Spleen (tissue), 11 donors: ENCODE data around the gene SIM2. TPM values are rescaled to one million over a fixed set of nuclear protein-coding genes. Genes with fewer than 3 reads are reported as not detected.

Experiments used
- DNase-seq: peaks from one replicate; pipeline ENCODE4 v3.0.0-alpha.2; 2020
- H3K27ac ChIP-seq, 8 donors: fragments of 200-600 bp; sonication (generic) in 7 of 8; 1 replicate in 4 of 8; 2 replicates in 4 of 8; pipeline versions ENCODE4 v1.5.0 to v1.8.0; 2016 to 2021; ENCODE audit warnings: inconsistent platforms in 4 of 8, mild to moderate bottlenecking in 4 of 8, moderate library complexity in 1 of 8
- H3K27me3 ChIP-seq, 7 donors: fragments of 200-600 bp; sonication (generic) in 6 of 7; replicated peaks in 1 of 7; 1 replicate in 4 of 7; 2 replicates in 3 of 7; pipeline versions ENCODE4 v1.5.0 to v1.8.0; 2016 to 2021; ENCODE audit warnings: inconsistent platforms in 3 of 7, mild to moderate bottlenecking in 1 of 7
- H3K36me3 ChIP-seq, 6 donors: fragments of 200-600 bp; sonication (generic) in 5 of 6; 1 replicate in 4 of 6; 2 replicates in 2 of 6; pipeline versions ENCODE4 v1.5.0 to v1.8.0; 2016 to 2021; ENCODE audit warnings: inconsistent platforms in 2 of 6
- H3K4me1 ChIP-seq, 6 donors: fragments of 200-600 bp; sonication (generic) in 5 of 6; 1 replicate in 3 of 6; 2 replicates in 3 of 6; pipeline versions ENCODE4 v1.5.0 to v1.8.0; 2016 to 2021; ENCODE audit warnings: inconsistent platforms in 3 of 6
- H3K4me3 ChIP-seq, 8 donors: fragments of 200-600 bp; sonication (generic) in 7 of 8; 1 replicate in 4 of 8; 2 replicates in 4 of 8; pipeline versions ENCODE4 v1.5.0 to v1.8.0; 2016 to 2021; ENCODE audit warnings: inconsistent platforms in 4 of 8, mild to moderate bottlenecking in 4 of 8, moderate library complexity in 2 of 8
- H3K9me3 ChIP-seq, 8 donors: fragments of 200-600 bp; sonication (generic) in 7 of 8; 1 replicate in 4 of 8; 2 replicates in 4 of 8; pipeline versions ENCODE4 v1.5.0 to v1.8.0; 2016 to 2021; ENCODE audit warnings: inconsistent platforms in 4 of 8
- CTCF ChIP-seq, 11 experiments: fragments of 200-600 bp in 7 of 11; fragments of 450-650 bp in 4 of 11; sonication (generic) in 4 of 11; IDR thresholded peaks in 8 of 11; conservative IDR thresholded peaks in 3 of 11; 1 replicate in 7 of 11; 2 replicates in 4 of 11; pipeline versions ENCODE4 v1.4.0 to v1.8.0; 2016 to 2021; ENCODE audit warnings: antibody characterized with exemption in 11 of 11, inconsistent platforms in 4 of 11, mild to moderate bottlenecking in 1 of 11
- POLR2A ChIP-seq, 3 donors: fragments of 450-650 bp; IDR thresholded peaks; one replicate each; pipeline ENCODE4 v1.5.1; 2017; ENCODE audit warnings: antibody characterized with exemption in 3 of 3, mild to moderate bottlenecking in 1 of 3
- POLR2AphosphoS5 ChIP-seq, 3 donors: sonication (generic); formaldehyde crosslinking; IDR thresholded peaks; one replicate each; pipeline ENCODE4 v1.5.1; 2017; ENCODE audit warnings: antibody characterized with exemption in 3 of 3
- WGBS, 5 donors: extraction: QIAGEN DNeasy Blood & Tissue Kit in 3 of 5; methylation state at CpG; one replicate each; pipeline versions ENCODE4 v1.1.5 to v1.1.7; 2013 to 2018; 5-methylcytosine and 5-hydroxymethylcytosine counted together
- intact Hi-C: fragments of 100-400 bp; cut with DNase I; formaldehyde crosslinking; loops from one replicate; pipeline ENCODE4 v1.15.0; 2023; ENCODE audit warnings: low total_unique reads
- polyA plus RNA-seq, 3 donors: library from polyadenylated mRNA; stranded (reverse); fragments of 200-250 nt; gene quantifications; one replicate each; pipeline ENCODE4 v1.2.1, GENCODE V29; 2013
- total RNA-seq, 7 donors: library from RNA; depleted of rRNA in 3 of 7; stranded (reverse); fragments of >200 nt in 3 of 7; fragmentation: NEBNext Ultra II Directional in 4 of 7; extraction: Animal tissue kit (Norgen Biotek cat#: 25700) in 4 of 7; gene quantifications; one replicate each; pipeline versions ENCODE4 v1.1.0 to v1.2.1, GENCODE V29; 2016 to 2021
- donor health status: healthy with polysubstance abuse.
- donor health status: DM: no; HTN: no; CAD: no; lungs with moderate emphysema.
- donor health status: DM: no; HTN: no; CAD: no.
- donor health status: Bipolar disorder and iron deficiency.
- donor health status: healthy.
- donor health status: DM: no; HTN: no; CAD: no.
- donor health status: DM: yes; HTN: yes; CAD: no.

The SIM2 gene
- total and polyA plus RNA-seq, 10 donors: not detected

- intact Hi-C loops: no loop called here
- no peak overlapping the region for H3K27ac ChIP-seq
- no peak for DNase-seq
- 0 to 3% (median 1%) methylated on average over 24 to 62 of the region's 62 CpGs for WGBS, 5 donors
- no peaks in the 10 kb centered on the region for H3K36me3 ChIP-seq
- peaks cover 42 to 100% (median 100%) of the 10 kb centered on the region in 7 donors for H3K27me3 ChIP-seq
- H3K4me1 ChIP-seq: peaks cover 22 to 66% (median 51%) of the 10 kb centered on the region in 6 donors
- no peak for TF ChIP-seq POLR2A (IDR thresholded peaks at IDR 0.05)
- no peak for TF ChIP-seq CTCF (IDR thresholded peaks at IDR 0.05 in 8 of 11, conservative IDR thresholded peaks at IDR 0.05 in 3 of 11)
- TF ChIP-seq POLR2AphosphoS5 (IDR thresholded peaks at IDR 0.05): no peak
- no peaks in the 10 kb centered on the region for H3K9me3 ChIP-seq
- H3K4me3 ChIP-seq: peak overlapping the region; percentile 7 to 63 (median 32)
Measured at GRCh38 chr21:36698385-36698980, 432 bp upstream of the SIM2 start.

- intact Hi-C loops: no loop called here
- WGBS, 5 donors: 3 to 11% (median 6%) methylated on average over 40 to 67 of the region's 67 CpGs
- DNase-seq: no peak
- Histone ChIP-seq H3K4me1 (peaks cover 22 to 75% (median 55%) of the 10 kb centered on the region in 6 donors), H3K27ac (no peak overlapping the region), H3K27me3 (peaks cover 42 to 100% (median 100%) of the 10 kb centered on the region in 7 donors), H3K9me3 (no peaks in the 10 kb centered on the region), H3K4me3 (peak overlapping the region; percentile 12 to 63 (median 32)), H3K36me3 (no peaks in the 10 kb centered on the region)
- TF ChIP-seq POLR2A (IDR thresholded peaks at IDR 0.05): no peak
- no peak for TF ChIP-seq CTCF (IDR thresholded peaks at IDR 0.05 in 8 of 11, conservative IDR thresholded peaks at IDR 0.05 in 3 of 11)
- TF ChIP-seq POLR2AphosphoS5 (IDR thresholded peaks at IDR 0.05): no peak
Measured at GRCh38 chr21:36699546-36700294, 805 bp downstream of the SIM2 start.

DNA sequence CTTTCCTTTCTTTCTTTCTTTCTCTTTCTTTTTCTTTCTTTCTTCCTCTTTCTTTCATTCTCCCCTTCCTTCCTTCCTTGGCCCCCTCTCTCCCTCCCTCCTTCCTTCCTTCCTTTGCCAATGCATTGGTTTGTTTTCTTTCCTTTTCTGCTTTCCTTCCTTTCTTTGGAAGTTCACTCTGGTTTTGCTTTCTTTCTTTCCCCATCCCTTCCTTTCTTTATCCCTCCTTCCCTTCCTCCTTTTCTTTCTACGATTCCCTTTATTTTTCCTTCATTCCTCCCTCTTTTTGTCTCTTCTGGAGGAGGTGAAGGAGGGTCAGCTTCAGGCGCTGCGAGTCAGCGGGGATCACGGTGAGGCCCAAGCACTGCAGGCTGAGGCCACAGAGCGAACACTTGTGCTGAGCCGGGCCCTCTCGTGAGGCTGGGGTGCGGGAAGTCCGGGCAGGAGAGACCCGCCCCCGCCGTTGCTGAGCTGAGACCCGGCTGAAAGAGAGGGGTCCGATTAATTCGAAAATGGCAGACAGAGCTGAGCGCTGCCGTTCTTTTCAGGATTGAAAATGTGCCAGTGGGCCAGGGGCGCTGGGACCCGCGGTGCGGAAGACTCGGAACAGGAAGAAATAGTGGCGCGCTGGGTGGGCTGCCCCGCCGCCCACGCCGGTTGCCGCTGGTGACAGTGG lies 1.5 kb downstream of the SIM2 start:
- Histone ChIP-seq H3K4me1 (peaks cover 26 to 82% (median 62%) of the 10 kb centered on the region in 6 donors), H3K9me3 (no peaks in the 10 kb centered on the region), H3K36me3 (no peaks in the 10 kb centered on the region), H3K27me3 (peaks cover 42 to 100% (median 100%) of the 10 kb centered on the region in 7 donors), H3K4me3 (peak overlapping the region in 6 of 8 donors; percentile 9 to 53 (median 21)), H3K27ac (no peak overlapping the region)
- WGBS, 5 donors: 3 to 9% (median 6%) methylated on average over 28 to 30 of the region's 30 CpGs
- TF ChIP-seq POLR2AphosphoS5 (IDR thresholded peaks at IDR 0.05) (no peak), POLR2A (IDR thresholded peaks at IDR 0.05) (no peak), CTCF (IDR thresholded peaks at IDR 0.05 in 8 of 11, conservative IDR thresholded peaks at IDR 0.05 in 3 of 11) (no peak)
- intact Hi-C loops: no loop called here
- DNase-seq: no peak
